ENCODE results near the gene CHD2. TPM values are rescaled to one million over a fixed set of nuclear protein-coding genes. Genes with fewer than 3 reads are reported as not detected.
A peak's percentile ranks its signal among the peaks of the same experiment; 100 is the strongest.

The CHD2 gene
- polyA plus RNA-seq, 6 donors from 2014 or later: 41.6 to 134 (median 85.2) TPM

- Mint-ChIP-seq H3K27me3 (no peaks in the 10 kb centered on the region), H3K9me3 (peaks cover 0 to 7% (median 0%) of the 10 kb centered on the region in 7 donors), H3K4me1 (peaks cover 57 to 70% (median 58%) of the 10 kb centered on the region in 3 donors), H3K36me3 (peaks cover 11 to 19% of the 10 kb centered on the region in 2 donors), H3K27ac (peak overlapping the region; percentile 99 to 100 (median 100)), H3K4me3 (peak overlapping the region; percentile 86 to 100 (median 94))
- peak in 1 of 2 donors; percentile 2 for ATAC-seq (ENCODE audit: low read depth in 2 of 2)
- no peak for DNase-seq
These were observed 3.5 kb downstream of the CHD2 start for GRCh38 chr15:92903631-92903965.

GRCh38 chr15:92903966-92904721 is 4.0 kb downstream of the CHD2 start:
- peak; percentile 99 for DNase-seq
- Mint-ChIP-seq H3K27me3 (no peaks in the 10 kb centered on the region), H3K9me3 (peaks cover 0 to 3% (median 0%) of the 10 kb centered on the region in 7 donors), H3K4me1 (peaks cover 58 to 70% (median 58%) of the 10 kb centered on the region in 3 donors), H3K27ac (peak overlapping the region; percentile 99 to 100 (median 100)), H3K4me3 (peak overlapping the region; percentile 86 to 100 (median 94)), H3K36me3 (peaks cover 5 to 16% of the 10 kb centered on the region in 2 donors)
- peak; percentile 83 to 85 for ATAC-seq (ENCODE audit: low read depth in 2 of 2)

- no peak for ATAC-seq (ENCODE audit: low read depth in 2 of 2)
- peak overlapping the region; percentile 99 to 100 (median 100) for H3K27ac Mint-ChIP-seq
- no peak for DNase-seq
These were observed 4.8 kb downstream of the CHD2 start for GRCh38 chr15:92904722-92905571.

GRCh38 chr15:92906020-92906419 is 5.9 kb downstream of the CHD2 start:
- DNase-seq: no peak
- Mint-ChIP-seq H3K9me3 (no peaks in the 10 kb centered on the region), H3K27me3 (no peaks in the 10 kb centered on the region), H3K4me1 (peaks cover 61 to 78% (median 63%) of the 10 kb centered on the region in 3 donors), H3K4me3 (peak overlapping the region; percentile 16 to 98 (median 92)), H3K36me3 (peaks cover 0 to 9% of the 10 kb centered on the region in 2 donors), H3K27ac (peak overlapping the region; percentile 90 to 100 (median 100))
- ATAC-seq (ENCODE audit: low read depth in 2 of 2): no peak

More at GRCh38 chr15:92904722-92905571, 4.8 kb downstream of the CHD2 start:
- Mint-ChIP-seq H3K9me3 (no peaks in the 10 kb centered on the region), H3K36me3 (peaks cover 0 to 12% of the 10 kb centered on the region in 2 donors), H3K4me3 (peak overlapping the region; percentile 86 to 100 (median 94)), H3K27me3 (no peaks in the 10 kb centered on the region), H3K4me1 (peaks cover 57 to 71% (median 58%) of the 10 kb centered on the region in 3 donors)

GRCh38 chr15:92906563-92907081 is 6.5 kb downstream of the CHD2 start:
- Mint-ChIP-seq H3K36me3 (peaks cover 5 to 11% of the 10 kb centered on the region in 2 donors), H3K4me3 (peak overlapping the region; percentile 35 to 98 (median 84)), H3K4me1 (peaks cover 67 to 84% (median 69%) of the 10 kb centered on the region in 3 donors), H3K27ac (peak overlapping the region; percentile 95 to 100 (median 100)), H3K27me3 (no peaks in the 10 kb centered on the region), H3K9me3 (no peaks in the 10 kb centered on the region)
- peak; percentile 44 for DNase-seq
- peak; percentile 17 to 18 for ATAC-seq (ENCODE audit: low read depth in 2 of 2)

GRCh38 chr15:92907229-92907628 is 7.1 kb downstream of the CHD2 start:
- Mint-ChIP-seq H3K36me3 (peaks cover 5 to 11% of the 10 kb centered on the region in 2 donors), H3K27ac (peak overlapping the region; percentile 95 to 100 (median 100)), H3K9me3 (no peaks in the 10 kb centered on the region), H3K4me3 (peak overlapping the region; percentile 47 to 98 (median 84)), H3K27me3 (no peaks in the 10 kb centered on the region), H3K4me1 (peaks cover 70 to 90% (median 75%) of the 10 kb centered on the region in 3 donors)
- DNase-seq (no peak), ATAC-seq (ENCODE audit: low read depth in 2 of 2) (no peak)

GRCh38 chr15:92907896-92908712 is 8.0 kb downstream of the CHD2 start:
- Mint-ChIP-seq H3K9me3 (no peaks in the 10 kb centered on the region), H3K27ac (peak overlapping the region; percentile 88 to 99 (median 94)), H3K36me3 (peaks cover 5 to 14% of the 10 kb centered on the region in 2 donors), H3K4me1 (peaks cover 69 to 94% (median 84%) of the 10 kb centered on the region in 3 donors), H3K27me3 (no peaks in the 10 kb centered on the region), H3K4me3 (peak overlapping the region; percentile 75 to 98 (median 84))
- no peak for ATAC-seq (ENCODE audit: low read depth in 2 of 2)
- DNase-seq: no peak

GRCh38 chr15:92908713-92909057 is 8.6 kb downstream of the CHD2 start:
- peak overlapping the region; percentile 51 to 99 (median 93) for H3K27ac Mint-ChIP-seq
- peak overlapping the region; percentile 75 to 98 (median 84) for H3K4me3 Mint-ChIP-seq
- H3K9me3 Mint-ChIP-seq: no peaks in the 10 kb centered on the region
- peaks cover 5 to 16% of the 10 kb centered on the region in 2 donors for H3K36me3 Mint-ChIP-seq
- ATAC-seq (ENCODE audit: low read depth in 2 of 2) (no peak), DNase-seq (no peak)
- H3K4me1 Mint-ChIP-seq: peaks cover 72 to 96% (median 90%) of the 10 kb centered on the region in 3 donors
- H3K27me3 Mint-ChIP-seq: no peaks in the 10 kb centered on the region

- Mint-ChIP-seq H3K27ac (peak overlapping the region; percentile 68 to 99 (median 88)), H3K9me3 (no peaks in the 10 kb centered on the region), H3K36me3 (peaks cover 5 to 11% of the 10 kb centered on the region in 2 donors), H3K27me3 (no peaks in the 10 kb centered on the region), H3K4me3 (peak overlapping the region; percentile 9 to 86 (median 50)), H3K4me1 (peaks cover 72 to 97% (median 90%) of the 10 kb centered on the region in 3 donors)
- DNase-seq: no peak
- ATAC-seq (ENCODE audit: low read depth in 2 of 2): no peak
These were observed 9.1 kb downstream of the CHD2 start for GRCh38 chr15:92909136-92909781.

GRCh38 chr15:92910451-92910850 is 10.3 kb downstream of the CHD2 start:
- no peak for ATAC-seq (ENCODE audit: low read depth in 2 of 2)
- H3K4me3 Mint-ChIP-seq: peak overlapping the region in 5 of 8 donors; percentile 6 to 73 (median 64)
- H3K27me3 Mint-ChIP-seq: no peaks in the 10 kb centered on the region
- no peaks in the 10 kb centered on the region for H3K9me3 Mint-ChIP-seq
- no peak for DNase-seq
- peak overlapping the region in 5 of 6 donors; percentile 71 to 99 (median 84) for H3K27ac Mint-ChIP-seq
- peaks cover 74 to 97% (median 95%) of the 10 kb centered on the region in 3 donors for H3K4me1 Mint-ChIP-seq
- peaks cover 5 to 11% of the 10 kb centered on the region in 2 donors for H3K36me3 Mint-ChIP-seq

- Mint-ChIP-seq H3K27ac (peak overlapping the region; percentile 47 to 99 (median 98)), H3K4me3 (peak overlapping the region; percentile 9 to 94 (median 82)), H3K4me1 (peaks cover 60 to 88% (median 86%) of the 10 kb centered on the region in 3 donors), H3K36me3 (peaks cover 5 to 11% of the 10 kb centered on the region in 2 donors), H3K27me3 (no peaks in the 10 kb centered on the region), H3K9me3 (no peaks in the 10 kb centered on the region)
- ATAC-seq (ENCODE audit: low read depth in 2 of 2) (peak in 1 of 2 donors; percentile 16), DNase-seq (no peak)
These were observed 14.0 kb downstream of the CHD2 start for GRCh38 chr15:92914103-92914499.

GRCh38 chr15:92914768-92915221 is 14.7 kb downstream of the CHD2 start:
- peak; percentile 44 for DNase-seq
- peak overlapping the region; percentile 51 to 99 (median 98) for H3K27ac Mint-ChIP-seq
- no peaks in the 10 kb centered on the region for H3K9me3 Mint-ChIP-seq
- H3K36me3 Mint-ChIP-seq: peaks cover 5 to 11% of the 10 kb centered on the region in 2 donors
- H3K27me3 Mint-ChIP-seq: no peaks in the 10 kb centered on the region
- peaks cover 57 to 87% (median 86%) of the 10 kb centered on the region in 3 donors for H3K4me1 Mint-ChIP-seq
- peak; percentile 80 to 83 for ATAC-seq (ENCODE audit: low read depth in 2 of 2)
- peak overlapping the region; percentile 76 to 94 (median 85) for H3K4me3 Mint-ChIP-seq
